GM06990 (cell line): ENCODE measurements around the gene CENPF.
"Not testable (repeated sequence)": the region's sequence is repeated elsewhere in the genome, so short reads cannot be mapped to it uniquely, and the experiment has no call there.

Experiments used
- DNase-seq: peaks from one replicate; pipeline ENCODE4 v3.0.0-alpha.2; 2011; ENCODE audit not compliant: insufficient read length; ENCODE audit errors: extremely low read depth
- H3K27me3 ChIP-seq: replicated peaks from 2 replicates; pipeline ENCODE4 v1.6.0; 2011; ENCODE audit warnings: low read length; ENCODE audit not compliant: control insufficient read depth, insufficient read depth
- H3K36me3 ChIP-seq: 2 replicates; pipeline ENCODE4 v1.5.1; 2011; ENCODE audit warnings: low read length; ENCODE audit not compliant: control insufficient read depth, insufficient read depth
- H3K4me3 ChIP-seq: replicated peaks from 2 replicates; pipeline ENCODE4 v1.5.1; 2011; ENCODE audit warnings: low read depth, mild to moderate bottlenecking, control low read depth, low read length
- TF ChIP-seq, protein P1 (sequence below): IDR thresholded peaks from 2 replicates; pipeline ENCODE4 v1.5.1; 2011; ENCODE audit warnings: low read length, control low read depth, mild to moderate bottlenecking, inconsistent platforms; ENCODE audit not compliant: insufficient read depth, poor library complexity, severe bottlenecking

Gene CENPF

DNA sequence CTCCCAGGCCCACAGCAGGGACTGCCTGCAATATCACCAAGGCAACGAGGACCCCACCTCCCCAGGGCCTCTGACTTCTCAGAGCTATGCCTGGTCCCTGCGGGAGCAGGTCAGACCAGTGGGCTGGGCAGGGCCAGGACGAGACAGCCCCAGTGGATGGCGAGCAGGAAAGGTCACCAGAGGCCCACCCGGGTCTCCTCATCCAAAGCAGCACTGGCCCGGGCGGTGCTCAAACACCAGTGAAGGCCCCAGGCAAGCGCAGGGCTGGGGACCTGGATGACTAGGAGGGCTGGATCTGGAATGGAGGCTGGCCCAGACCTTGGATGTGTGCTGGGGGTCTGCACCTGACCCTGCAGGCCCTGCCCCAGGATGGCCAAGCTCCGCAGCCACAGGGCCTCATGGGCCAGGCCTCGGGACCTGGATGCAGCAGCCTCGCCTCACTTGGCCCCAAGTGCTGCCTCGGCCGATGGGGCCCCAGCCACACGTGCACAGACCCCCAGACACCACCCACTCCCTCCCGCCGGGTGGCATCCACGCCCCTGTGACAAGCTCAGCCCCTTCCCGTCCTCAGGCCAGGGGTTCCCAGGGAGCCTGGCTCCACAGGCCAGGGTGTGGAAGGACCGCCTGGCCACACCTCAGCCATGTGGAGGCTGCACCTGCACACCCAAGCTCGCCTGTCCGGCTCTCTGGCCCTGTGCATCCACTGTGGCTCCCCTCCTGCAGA, 4.7 kb downstream of the CENPF start:
- DNase-seq, H3K4me3 ChIP-seq, H3K36me3 ChIP-seq, H3K27me3 ChIP-seq: not testable (repeated sequence)

DNA sequence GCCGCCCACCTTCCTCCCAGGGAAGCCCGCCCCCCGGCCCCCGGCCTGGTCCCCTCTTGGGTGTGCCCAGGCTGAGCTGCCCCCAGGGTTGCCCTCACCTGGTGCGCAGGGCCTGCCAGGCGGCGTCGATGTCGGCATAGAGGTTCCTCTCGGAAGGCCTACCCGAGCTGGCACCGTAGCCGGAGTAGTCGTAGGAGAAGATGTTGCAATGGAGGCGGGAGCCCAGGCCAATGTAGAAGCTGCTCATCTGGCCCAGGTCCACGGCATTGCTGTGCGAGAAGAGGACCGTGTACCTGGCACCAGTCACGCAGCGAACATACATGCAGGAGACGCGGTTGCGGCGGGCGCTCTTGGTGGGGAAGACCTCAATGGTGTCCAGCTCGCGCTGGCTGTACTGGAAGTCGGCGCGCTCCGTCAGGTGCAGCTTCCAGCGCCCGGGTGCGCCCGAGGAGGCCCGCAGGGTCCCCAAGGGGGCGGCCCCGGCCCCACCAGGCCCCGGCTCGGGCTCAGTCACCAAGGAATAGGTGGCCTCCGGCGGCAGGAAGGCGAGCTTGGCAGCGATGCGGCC, 5.3 kb downstream of the CENPF start:
- not testable (repeated sequence) for H3K36me3 ChIP-seq, DNase-seq, H3K4me3 ChIP-seq, H3K27me3 ChIP-seq

DNA sequence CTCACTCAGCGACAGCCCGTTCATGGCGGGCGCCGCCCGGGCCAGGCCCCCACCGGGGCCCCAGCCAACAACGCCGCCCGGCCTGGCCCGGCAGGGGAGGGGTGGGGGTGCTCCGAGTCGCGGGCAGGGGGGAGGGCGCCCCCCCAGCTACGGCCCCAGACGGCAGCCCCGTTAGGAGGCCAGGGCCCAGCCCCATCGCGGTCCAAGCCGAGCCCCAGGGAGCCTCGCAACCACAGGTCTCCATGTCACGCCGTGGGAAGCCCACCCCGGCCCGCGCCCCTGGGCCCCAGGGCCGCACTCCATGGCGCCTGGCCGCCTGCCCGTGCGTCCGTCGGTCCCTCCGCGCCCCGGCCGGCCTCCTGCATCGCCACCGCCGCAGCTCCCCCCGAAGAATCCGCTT, 5.8 kb downstream of the CENPF start:
- DNase-seq, result not testable (repeated sequence)

DNA sequence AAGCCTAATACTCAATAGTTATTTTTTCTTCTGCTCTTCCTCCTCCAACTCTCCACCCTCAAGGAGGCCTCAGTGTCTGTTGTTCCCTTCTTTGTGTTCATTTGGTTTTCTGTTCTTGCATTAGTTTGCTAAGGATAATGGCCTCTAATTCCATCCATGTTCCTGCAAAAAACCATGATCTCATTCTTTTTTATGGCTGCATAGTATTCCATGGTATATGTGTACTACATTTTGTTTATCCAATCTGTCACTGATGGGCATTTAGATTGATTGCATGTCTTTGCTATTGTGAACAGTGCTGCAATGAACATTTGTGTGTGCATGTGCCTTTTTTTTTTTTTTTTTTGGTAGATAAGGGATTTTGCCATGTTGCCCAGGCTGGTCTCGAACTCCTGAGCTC, 6.7 kb downstream of the CENPF start:
- Histone ChIP-seq H3K36me3 (peaks cover 2% of the 10 kb centered on the region; the same call in 1 of the 2 replicates), H3K4me3 (no peak overlapping the region), H3K27me3 (no peaks in the 10 kb centered on the region)
- TF ChIP-seq, protein P1, sequence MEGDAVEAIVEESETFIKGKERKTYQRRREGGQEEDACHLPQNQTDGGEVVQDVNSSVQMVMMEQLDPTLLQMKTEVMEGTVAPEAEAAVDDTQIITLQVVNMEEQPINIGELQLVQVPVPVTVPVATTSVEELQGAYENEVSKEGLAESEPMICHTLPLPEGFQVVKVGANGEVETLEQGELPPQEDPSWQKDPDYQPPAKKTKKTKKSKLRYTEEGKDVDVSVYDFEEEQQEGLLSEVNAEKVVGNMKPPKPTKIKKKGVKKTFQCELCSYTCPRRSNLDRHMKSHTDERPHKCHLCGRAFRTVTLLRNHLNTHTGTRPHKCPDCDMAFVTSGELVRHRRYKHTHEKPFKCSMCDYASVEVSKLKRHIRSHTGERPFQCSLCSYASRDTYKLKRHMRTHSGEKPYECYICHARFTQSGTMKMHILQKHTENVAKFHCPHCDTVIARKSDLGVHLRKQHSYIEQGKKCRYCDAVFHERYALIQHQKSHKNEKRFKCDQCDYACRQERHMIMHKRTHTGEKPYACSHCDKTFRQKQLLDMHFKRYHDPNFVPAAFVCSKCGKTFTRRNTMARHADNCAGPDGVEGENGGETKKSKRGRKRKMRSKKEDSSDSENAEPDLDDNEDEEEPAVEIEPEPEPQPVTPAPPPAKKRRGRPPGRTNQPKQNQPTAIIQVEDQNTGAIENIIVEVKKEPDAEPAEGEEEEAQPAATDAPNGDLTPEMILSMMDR, result no peak
- DNase-seq, result no peak

More for the DNA sequence above, 5.8 kb downstream of the CENPF start:
- H3K4me3 ChIP-seq, H3K36me3 ChIP-seq, H3K27me3 ChIP-seq: not testable (repeated sequence)

DNA sequence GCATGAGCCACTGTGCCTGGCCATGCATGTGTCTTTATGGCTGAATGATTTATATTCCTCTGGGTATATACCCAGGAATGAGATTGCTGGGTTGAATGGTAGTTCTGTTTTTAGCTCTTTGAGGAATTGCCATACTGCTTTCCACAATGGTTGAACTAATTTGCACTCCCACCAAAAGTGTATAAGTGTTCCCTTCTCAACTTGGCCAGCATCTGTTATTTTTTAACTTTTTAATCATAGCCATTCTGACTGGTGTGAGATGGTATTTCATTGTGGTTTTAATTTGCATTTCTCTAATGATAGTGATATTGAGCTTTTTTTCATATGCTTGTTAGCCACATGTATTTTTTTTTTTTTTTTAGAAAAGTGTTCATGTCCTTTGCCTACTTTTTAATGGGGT, 7.1 kb downstream of the CENPF start:
- not testable (repeated sequence) for H3K4me3 ChIP-seq, DNase-seq, H3K36me3 ChIP-seq, H3K27me3 ChIP-seq

DNA sequence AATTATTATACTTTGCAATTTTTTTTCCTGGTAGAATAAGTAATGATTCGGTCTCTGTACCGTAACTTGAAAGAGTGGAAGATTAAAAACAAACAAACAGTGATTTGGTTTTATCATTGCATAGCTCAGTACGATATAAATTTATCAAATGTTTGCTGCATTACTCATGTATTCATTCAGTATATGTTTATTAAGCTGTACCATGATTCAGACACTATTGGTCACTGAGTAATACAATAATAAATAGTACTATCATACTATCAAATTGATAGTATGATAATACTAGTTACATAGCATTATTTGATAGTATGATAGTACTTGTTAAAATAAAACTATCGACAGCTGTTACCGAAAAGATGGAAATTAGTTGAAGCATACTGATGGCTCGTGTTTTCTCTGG, 12.1 kb downstream of the CENPF start:
- no peak for DNase-seq
- H3K27me3 ChIP-seq, result no peaks in the 10 kb centered on the region
- H3K4me3 ChIP-seq, result no peak overlapping the region
- TF ChIP-seq, protein P1, result no peak
- H3K36me3 ChIP-seq, result peaks cover 1% of the 10 kb centered on the region

DNA sequence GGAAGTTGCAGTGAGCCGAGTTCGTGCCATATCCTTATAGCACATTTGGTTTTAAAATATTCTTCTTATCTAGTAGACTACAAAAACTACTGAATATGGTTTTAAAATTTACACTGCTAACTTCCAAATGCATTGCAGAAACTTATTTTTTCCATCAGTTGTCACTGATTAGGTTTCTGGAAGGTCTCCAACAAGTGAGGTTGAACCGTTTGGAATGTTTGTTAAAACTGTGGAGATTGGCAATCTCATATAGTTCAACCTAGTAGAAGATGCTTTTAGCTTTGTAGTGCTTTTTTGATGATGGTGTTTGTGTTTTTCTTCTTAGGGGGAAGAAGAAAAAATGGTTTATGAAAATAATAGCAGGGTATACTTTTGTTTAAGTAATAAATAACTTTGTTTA, 12.9 kb downstream of the CENPF start:
- DNase-seq, result no peak
- Histone ChIP-seq H3K27me3 (no peaks in the 10 kb centered on the region), H3K4me3 (no peak overlapping the region), H3K36me3 (peaks cover 3% of the 10 kb centered on the region)
- TF ChIP-seq, protein P1, result no peak

DNA sequence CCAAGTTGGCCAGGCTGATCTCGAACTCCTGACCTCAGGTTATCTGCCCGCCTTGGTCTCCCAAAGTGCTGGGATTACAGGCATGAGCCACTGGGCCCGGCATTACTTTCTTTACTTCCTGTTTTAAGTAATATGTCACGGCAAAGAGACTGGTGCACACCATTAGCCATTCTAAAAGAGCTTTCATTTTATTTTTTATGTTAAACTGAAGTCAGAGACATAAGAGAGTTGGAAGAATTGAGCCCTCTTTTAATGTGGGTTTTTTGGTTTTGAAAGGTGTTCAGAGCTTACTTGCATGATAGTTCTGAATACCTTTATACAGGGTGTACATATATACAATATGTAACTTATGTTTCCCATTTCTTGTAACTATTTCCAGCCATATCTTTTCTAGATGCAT, 14.3 kb downstream of the CENPF start:
- TF ChIP-seq, protein P1, result no peak
- no peak for DNase-seq
- H3K36me3 ChIP-seq, result peaks cover 4% of the 10 kb centered on the region
- no peaks in the 10 kb centered on the region for H3K27me3 ChIP-seq
- H3K4me3 ChIP-seq, result no peak overlapping the region
